Breast epithelium (tissue), 3 donors: ENCODE measurements around the gene NTN3. TPM values are rescaled to one million over a fixed set of nuclear protein-coding genes. Genes with fewer than 3 reads are reported as not detected.

Source experiments
- total RNA-seq, 3 donors: library from RNA; depleted of rRNA; stranded (reverse); fragments of >200 nt; gene quantifications; one replicate each; pipeline ENCODE4 v1.1.0, GENCODE V29; 2016

Gene NTN3
- total RNA-seq, 3 donors from 2014 or later = not detected

Other genes starting within 250 kb of the NTN3 start
- gene E4F1, start 247.7 kb upstream of the NTN3 start, total RNA-seq = 10 to 100 TPM; 19.0 to 40.2 (median 34.7) TPM
- under 1 TPM in 2 of 3 donors, not detected in 1; 0.59 to 0.66 TPM for gene DNASE1L2, start 234.9 kb upstream of the NTN3 start, total RNA-seq
- 10 to 100 TPM; 45.4 to 66.2 (median 63.8) TPM for gene ECI1, start 219.7 kb upstream of the NTN3 start, total RNA-seq
- gene RNPS1, start 203.2 kb upstream of the NTN3 start, total RNA-seq = 100 to 1,000 TPM in 1 of 3 donors, 10 to 100 TPM in 2; 93.1 to 107 (median 97.5) TPM
- 1 to 10 TPM; 6.2 to 7.8 (median 6.3) TPM for gene ABCA3, start 130.6 kb upstream of the NTN3 start, total RNA-seq
- gene CCNF, start 41.9 kb upstream of the NTN3 start, total RNA-seq = 1 to 10 TPM; 1.6 to 2.9 (median 2.7) TPM
- gene TEDC2, start 11.2 kb upstream of the NTN3 start, total RNA-seq = 1 to 10 TPM in 1 of 3 donors, under 1 TPM in 1, not detected in 1; 0.98 to 1.0 TPM
- gene TBC1D24, start 3.8 kb downstream of the NTN3 start, total RNA-seq = 10 to 100 TPM in 2 of 3 donors, 1 to 10 TPM in 1; 8.8 to 22.0 (median 16.7) TPM
- gene ATP6V0C, start 42.7 kb downstream of the NTN3 start, total RNA-seq = 10 to 100 TPM; 27.5 to 70.2 (median 45.4) TPM
- 10 to 100 TPM; 27.9 to 57.0 (median 28.2) TPM for gene AMDHD2, start 49.1 kb downstream of the NTN3 start, total RNA-seq
- 1 to 10 TPM in 2 of 3 donors, not detected in 1; 2.3 to 2.6 TPM for gene CEMP1, start 60.1 kb downstream of the NTN3 start, total RNA-seq
- gene PDPK1, start 66.7 kb downstream of the NTN3 start, total RNA-seq = 10 to 100 TPM; 28.8 to 32.8 (median 29.4) TPM
- 10 to 100 TPM in 2 of 3 donors, 1 to 10 TPM in 1; 8.6 to 19.6 (median 18.4) TPM for gene KCTD5, start 211.2 kb downstream of the NTN3 start, total RNA-seq
- gene PRSS27, start 248.9 kb downstream of the NTN3 start, total RNA-seq = under 1 TPM in 1 of 3 donors, not detected in 2; 0.29 TPM